ENCODE results near the gene THAP7. TPM values are rescaled to one million over a fixed set of nuclear protein-coding genes. Genes with fewer than 3 reads are reported as not detected.

THAP7 gene
- total RNA-seq, 4 donors from 2014 or later = 33.2 to 42.4 (median 39.1) TPM

- Histone ChIP-seq H3K27ac (replicated peaks in 1 of 4) (no peak overlapping the region), H3K36me3 (no peaks in the 10 kb centered on the region), H3K9me3 (no peaks in the 10 kb centered on the region), H3K4me1 (peaks cover under 1 to 2% (median under 1%) of the 10 kb centered on the region in 4 donors), H3K27me3 (peaks cover 0 to 4% (median 0%) of the 10 kb centered on the region in 4 donors), H3K4me3 (no peak overlapping the region)
- intact Hi-C loops (cut with DNase I) = no loop called here
- 71% methylated on average over 7 of the region's 7 CpGs for WGBS
- TF ChIP-seq, protein P1, sequence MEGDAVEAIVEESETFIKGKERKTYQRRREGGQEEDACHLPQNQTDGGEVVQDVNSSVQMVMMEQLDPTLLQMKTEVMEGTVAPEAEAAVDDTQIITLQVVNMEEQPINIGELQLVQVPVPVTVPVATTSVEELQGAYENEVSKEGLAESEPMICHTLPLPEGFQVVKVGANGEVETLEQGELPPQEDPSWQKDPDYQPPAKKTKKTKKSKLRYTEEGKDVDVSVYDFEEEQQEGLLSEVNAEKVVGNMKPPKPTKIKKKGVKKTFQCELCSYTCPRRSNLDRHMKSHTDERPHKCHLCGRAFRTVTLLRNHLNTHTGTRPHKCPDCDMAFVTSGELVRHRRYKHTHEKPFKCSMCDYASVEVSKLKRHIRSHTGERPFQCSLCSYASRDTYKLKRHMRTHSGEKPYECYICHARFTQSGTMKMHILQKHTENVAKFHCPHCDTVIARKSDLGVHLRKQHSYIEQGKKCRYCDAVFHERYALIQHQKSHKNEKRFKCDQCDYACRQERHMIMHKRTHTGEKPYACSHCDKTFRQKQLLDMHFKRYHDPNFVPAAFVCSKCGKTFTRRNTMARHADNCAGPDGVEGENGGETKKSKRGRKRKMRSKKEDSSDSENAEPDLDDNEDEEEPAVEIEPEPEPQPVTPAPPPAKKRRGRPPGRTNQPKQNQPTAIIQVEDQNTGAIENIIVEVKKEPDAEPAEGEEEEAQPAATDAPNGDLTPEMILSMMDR (IDR thresholded peaks at IDR 0.05) = peak in 1 of 3 experiments; percentile 14
- TF ChIP-seq POLR2A (IDR thresholded peaks at IDR 0.05; ENCODE audit: low read depth) = no peak
- DNase-seq (ENCODE audit: extremely low spot score) = no peak
Measured at GRCh38 chr22:21020802-21021429, 19.0 kb upstream of the THAP7 start.

DNA sequence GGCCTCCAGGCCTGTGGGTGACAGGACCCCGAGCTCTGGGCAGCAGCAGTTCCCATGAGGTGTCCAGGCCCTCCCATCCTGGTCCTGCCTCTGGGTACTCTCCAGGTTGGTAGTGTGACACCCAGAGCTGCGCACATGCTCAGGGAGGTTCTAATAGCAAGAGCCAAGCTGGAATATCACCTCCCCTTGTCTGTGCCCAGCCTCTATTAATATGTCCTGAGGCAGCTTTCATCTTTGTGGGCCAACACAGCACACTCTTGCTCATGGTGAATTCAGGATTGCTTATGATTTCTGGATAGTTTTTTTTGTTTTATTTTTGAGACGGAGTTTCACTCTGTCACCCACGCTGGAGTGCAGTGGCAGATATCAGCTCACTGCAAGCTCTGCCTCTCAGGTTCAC is 16.4 kb upstream of the THAP7 start:
- H3K4me3 ChIP-seq = no peak overlapping the region
- WGBS = 90% methylated on average over 3 of the region's 4 CpGs
- no peaks in the 10 kb centered on the region for H3K36me3 ChIP-seq
- TF ChIP-seq, protein P1 (IDR thresholded peaks at IDR 0.05) = no peak
- TF ChIP-seq POLR2A (IDR thresholded peaks at IDR 0.05; ENCODE audit: low read depth) (no peak), EP300 (IDR thresholded peaks at IDR 0.05) (no peak), POLR2AphosphoS5 (IDR thresholded peaks at IDR 0.05) (no peak)
- no peaks in the 10 kb centered on the region for H3K9me3 ChIP-seq
- DNase-seq (ENCODE audit: extremely low spot score) = no peak
- H3K4me1 ChIP-seq = peaks cover 22 to 27% (median 25%) of the 10 kb centered on the region in 4 donors
- intact Hi-C loops (cut with DNase I) = loop anchor here (10.0 kb wide), 1 partner anchor 54 kb away; the partner anchor contains the start of gene AIFM3
- no peaks in the 10 kb centered on the region for H3K27me3 ChIP-seq
- no peak overlapping the region for H3K27ac ChIP-seq (replicated peaks in 1 of 4)

DNA sequence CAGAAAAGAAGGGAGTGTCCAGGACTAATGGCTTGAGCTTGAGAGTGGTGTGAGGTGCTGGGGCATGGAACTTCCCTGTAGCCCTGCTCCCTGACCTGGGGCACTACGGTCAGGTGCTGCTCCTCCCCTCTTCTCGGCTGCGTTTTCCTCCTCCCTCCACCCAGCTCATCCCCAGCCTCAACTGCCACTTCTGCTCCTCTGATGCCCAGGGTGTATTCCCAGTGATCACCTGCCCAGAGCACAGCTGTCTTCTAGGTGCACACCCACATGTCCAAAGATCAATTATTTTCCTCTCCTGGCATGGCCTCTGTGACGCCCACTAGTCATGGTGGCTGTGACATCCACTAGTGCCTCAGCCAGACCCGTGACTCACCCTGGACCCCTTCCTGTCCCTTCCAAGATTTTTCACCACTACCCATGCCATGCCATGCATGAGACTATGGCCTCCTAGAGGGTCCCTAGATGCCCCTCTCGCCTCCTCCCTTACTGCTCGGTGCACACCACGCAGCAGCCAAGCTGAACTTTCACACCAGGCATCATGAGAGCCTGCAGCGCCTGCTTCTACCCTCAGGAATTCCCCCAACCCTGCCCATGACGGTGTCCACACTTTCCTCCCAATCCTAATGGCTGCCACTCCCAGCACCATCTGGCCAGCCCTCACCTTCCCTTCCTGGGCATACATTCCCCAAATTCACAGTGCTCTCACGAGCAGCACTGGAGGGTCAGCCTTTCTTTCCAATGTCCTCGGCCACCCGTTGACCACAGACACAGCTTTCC is 14.9 kb upstream of the THAP7 start:
- H3K36me3 ChIP-seq = no peaks in the 10 kb centered on the region

GRCh38 chr22:21015466-21016006 is 13.6 kb upstream of the THAP7 start:
- H3K4me1 ChIP-seq = peaks cover 22 to 27% (median 25%) of the 10 kb centered on the region in 4 donors
- H3K27ac ChIP-seq (replicated peaks in 1 of 4) = no peak overlapping the region
- TF ChIP-seq POLR2A (IDR thresholded peaks at IDR 0.05; ENCODE audit: low read depth) = no peak
- intact Hi-C loops (cut with DNase I) = loop anchor here (10.0 kb wide), 1 partner anchor 51 kb away; the partner anchor contains the start of gene AIFM3
- no peaks in the 10 kb centered on the region for H3K27me3 ChIP-seq
- no peaks in the 10 kb centered on the region for H3K36me3 ChIP-seq
- H3K9me3 ChIP-seq = no peaks in the 10 kb centered on the region
- H3K4me3 ChIP-seq = no peak overlapping the region
- DNase-seq (ENCODE audit: extremely low spot score) = no peak
- WGBS = 71% methylated on average over 10 of the region's 10 CpGs

More for the DNA sequence above, 14.9 kb upstream of the THAP7 start:
- no peak for DNase-seq (ENCODE audit: extremely low spot score)
- Histone ChIP-seq H3K27me3 (no peaks in the 10 kb centered on the region), H3K9me3 (no peaks in the 10 kb centered on the region), H3K4me3 (no peak overlapping the region), H3K4me1 (peaks cover 22 to 27% (median 25%) of the 10 kb centered on the region in 4 donors), H3K27ac (replicated peaks in 1 of 4) (no peak overlapping the region)
- no peak for TF ChIP-seq POLR2AphosphoS5 (IDR thresholded peaks at IDR 0.05)
- TF ChIP-seq, protein P1 (IDR thresholded peaks at IDR 0.05) = no peak
- no peak for TF ChIP-seq EP300 (IDR thresholded peaks at IDR 0.05)
- TF ChIP-seq POLR2A (IDR thresholded peaks at IDR 0.05; ENCODE audit: low read depth) = no peak
- intact Hi-C loops (cut with DNase I) = loop anchor here (10.0 kb wide), 1 partner anchor 52 kb away; the partner anchor contains the start of gene AIFM3
- 91% methylated on average over 13 of the region's 13 CpGs for WGBS

Measured in esophagus muscularis mucosa (tissue), 4 donors.